ENCODE measurements around the gene RPL18A.

Gene RPL18A

GRCh38 chr19:17841810-17842662 lies 17.7 kb upstream of the RPL18A start:
- peak overlapping the region; percentile 62 for H3K4me3 ChIP-seq (replicated peaks; ENCODE audit: low read depth, low read length)
- no peak for TF ChIP-seq CTCF (IDR thresholded peaks at IDR 0.05; ENCODE audit: low read depth, low read length, missing control alignments)
- DNase-seq (ENCODE audit: extremely low read depth, low read depth): no peak

DNA sequence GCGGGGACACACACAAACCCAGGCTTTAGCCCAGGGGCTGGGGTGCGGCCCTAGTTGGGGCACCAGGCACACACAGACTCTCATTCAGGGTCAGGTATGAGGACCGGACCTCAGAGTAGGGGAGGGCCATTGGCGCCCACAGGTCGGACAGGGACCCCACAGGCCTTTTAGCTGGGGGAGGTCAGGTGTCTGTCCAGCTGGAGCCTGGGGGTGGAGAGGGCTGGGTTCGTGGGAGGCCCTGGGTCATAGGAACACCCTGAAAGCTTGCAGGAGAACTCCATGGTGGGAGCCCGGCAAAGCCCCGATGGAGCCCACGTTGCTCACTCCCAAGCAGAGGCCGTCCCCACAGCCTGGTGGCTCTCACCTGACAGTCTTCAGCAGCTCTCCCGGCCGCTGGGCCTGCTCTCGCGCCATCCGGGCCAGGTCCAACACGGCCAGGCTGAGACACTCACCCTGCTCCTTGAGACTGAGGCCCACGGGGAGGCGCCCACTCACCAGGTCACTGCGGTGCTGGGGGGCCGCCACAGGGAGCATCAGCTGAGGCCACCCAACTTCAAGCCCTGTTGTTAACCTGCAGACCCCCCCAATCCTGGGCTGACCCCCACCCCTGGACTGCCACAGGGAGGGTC lies 16.9 kb upstream of the RPL18A start:
- TF ChIP-seq CTCF (IDR thresholded peaks at IDR 0.05; ENCODE audit: low read depth, low read length, missing control alignments): no peak
- peak overlapping the region; percentile 62 for H3K4me3 ChIP-seq (replicated peaks; ENCODE audit: low read depth, low read length)
- DNase-seq (ENCODE audit: extremely low read depth, low read depth): no peak

GRCh38 chr19:17843292-17843827 lies 16.4 kb upstream of the RPL18A start:
- no peak for DNase-seq (ENCODE audit: extremely low read depth, low read depth)
- no peak for TF ChIP-seq CTCF (IDR thresholded peaks at IDR 0.05; ENCODE audit: low read depth, low read length, missing control alignments)
- peak overlapping the region; percentile 62 for H3K4me3 ChIP-seq (replicated peaks; ENCODE audit: low read depth, low read length)

DNA sequence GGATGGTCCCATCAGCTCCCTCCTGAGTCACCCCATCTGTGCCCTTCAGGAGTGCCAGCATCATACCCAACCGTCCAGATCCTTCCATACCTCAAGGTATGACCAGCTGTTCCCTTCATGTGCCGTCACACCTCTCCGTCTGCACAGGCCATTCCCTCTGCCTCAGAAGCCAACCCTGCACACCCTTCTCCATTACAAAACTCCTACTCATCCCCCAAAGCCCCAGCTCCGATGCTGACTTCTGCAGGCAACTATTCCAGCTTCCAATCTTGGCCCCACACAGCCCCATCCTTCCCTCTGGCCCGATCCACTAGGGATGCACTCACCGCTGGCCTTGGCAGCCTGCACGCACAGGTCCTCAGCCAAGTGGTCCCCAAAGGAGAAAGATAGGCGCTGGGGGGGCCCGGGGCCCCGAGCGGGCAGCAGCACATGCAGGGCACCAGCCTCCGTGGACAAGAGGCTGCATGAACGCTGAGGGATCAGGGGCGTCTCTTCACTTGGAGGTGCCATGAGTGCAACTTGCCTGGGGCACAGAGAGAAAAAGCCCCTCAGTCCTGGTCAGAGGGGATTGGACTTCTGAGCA lies 15.7 kb upstream of the RPL18A start:
- no peak for TF ChIP-seq CTCF (IDR thresholded peaks at IDR 0.05; ENCODE audit: low read depth, low read length, missing control alignments)
- DNase-seq (ENCODE audit: extremely low read depth, low read depth): no peak
- H3K4me3 ChIP-seq (replicated peaks; ENCODE audit: low read depth, low read length): no peak overlapping the region

DNA sequence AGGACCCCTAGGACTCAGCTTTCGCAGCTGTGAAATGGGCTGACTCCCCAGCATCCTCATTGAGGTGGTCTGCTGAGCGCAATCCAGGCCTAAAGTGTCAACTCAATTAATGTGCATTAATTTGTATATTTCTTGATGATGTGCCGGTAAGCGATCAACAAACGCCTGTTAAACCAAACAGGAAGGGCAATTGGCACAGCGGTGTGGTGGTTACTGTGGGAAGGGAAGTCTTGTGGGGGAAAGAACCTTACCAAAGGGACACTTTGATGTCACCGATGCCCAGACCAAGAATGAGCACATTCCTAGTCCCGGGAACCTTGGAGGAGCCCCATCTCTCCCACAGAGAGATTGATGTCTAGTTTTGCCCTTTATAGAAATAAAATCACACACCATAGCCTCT lies 13.6 kb upstream of the RPL18A start:
- no peak for TF ChIP-seq CTCF (IDR thresholded peaks at IDR 0.05; ENCODE audit: low read depth, low read length, missing control alignments)
- H3K4me3 ChIP-seq (replicated peaks; ENCODE audit: low read depth, low read length): no peak overlapping the region

DNA sequence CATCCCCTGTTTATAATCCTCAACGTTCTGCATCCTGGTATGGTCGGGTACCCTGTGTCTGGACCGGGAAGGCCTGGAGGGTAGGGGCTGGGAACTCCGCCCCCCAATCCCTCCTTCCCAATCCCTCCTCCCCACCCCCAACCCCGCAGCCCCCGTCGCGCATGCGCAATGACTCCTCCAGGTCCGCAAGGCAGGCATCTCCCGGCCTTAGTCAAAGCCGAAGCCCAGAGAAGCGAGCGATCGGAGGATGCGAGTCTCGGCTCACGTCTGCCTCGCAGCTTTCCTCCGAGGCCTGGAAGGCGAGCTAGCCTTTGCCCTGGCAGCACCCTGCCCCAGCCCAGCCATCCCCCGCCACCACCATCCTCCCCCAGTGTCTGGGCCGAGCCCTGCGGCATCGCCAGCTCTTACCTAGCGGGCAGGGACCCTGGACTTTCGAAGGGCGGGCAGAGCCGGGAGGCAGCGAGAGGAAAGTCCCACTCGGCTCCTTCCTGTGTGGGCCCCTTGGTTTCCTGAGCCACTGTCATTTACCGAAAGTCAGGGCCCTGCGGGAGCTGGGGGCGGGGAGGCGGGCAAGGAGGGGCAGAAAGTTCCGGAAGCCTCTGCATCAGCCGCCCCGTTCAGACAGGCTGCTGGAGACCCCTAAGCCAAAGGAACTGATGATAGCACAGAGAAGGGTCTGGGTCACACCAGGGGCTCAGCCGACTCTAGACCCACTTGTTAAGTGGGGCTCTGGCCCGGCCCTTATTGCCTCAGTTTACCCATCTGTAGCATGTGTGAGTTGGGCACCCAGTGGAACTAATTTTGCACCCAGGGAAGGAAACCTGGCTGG lies 12.0 kb upstream of the RPL18A start, which contains the start of gene JAK3:
Gene JAK3 (minus strand): TSS at position 445 of the 829 bp plus-strand sequence. CDS start 3,565 bp downstream, outside the sequence.
- no peak for DNase-seq (ENCODE audit: extremely low read depth, low read depth)
- peak within 1 kb of the TSS; percentile 22 for H3K4me3 ChIP-seq (replicated peaks; ENCODE audit: low read depth, low read length)
- TF ChIP-seq CTCF (IDR thresholded peaks at IDR 0.05; ENCODE audit: low read depth, low read length, missing control alignments): no peak

More for the DNA sequence above, 13.6 kb upstream of the RPL18A start:
- no peak for DNase-seq (ENCODE audit: extremely low read depth, low read depth)

Data from HFF-Myc (cell line).